Spleen (tissue), 7 donors: Measurements from ENCODE around the gene C19orf53.
A peak's percentile ranks its signal among the peaks of the same experiment; 100 is the strongest.

Source experiments
- CTCF ChIP-seq, 11 experiments: fragments of 200-600 bp in 7 of 11; fragments of 450-650 bp in 4 of 11; sonication (generic) in 4 of 11; IDR thresholded peaks in 8 of 11; conservative IDR thresholded peaks in 3 of 11; 1 replicate in 7 of 11; 2 replicates in 4 of 11; pipeline versions ENCODE4 v1.4.0 to v1.8.0; 2016 to 2021; ENCODE audit warnings: antibody characterized with exemption in 11 of 11, inconsistent platforms in 4 of 11, mild to moderate bottlenecking in 1 of 11
- POLR2A ChIP-seq, 3 donors: fragments of 450-650 bp; IDR thresholded peaks; one replicate each; pipeline ENCODE4 v1.5.1; 2017; ENCODE audit warnings: antibody characterized with exemption in 3 of 3, mild to moderate bottlenecking in 1 of 3
- POLR2AphosphoS5 ChIP-seq, 3 donors: sonication (generic); formaldehyde crosslinking; IDR thresholded peaks; one replicate each; pipeline ENCODE4 v1.5.1; 2017; ENCODE audit warnings: antibody characterized with exemption in 3 of 3
- donor health status: DM: no; HTN: no; CAD: no; lungs with moderate emphysema.
- donor health status: DM: no; HTN: no; CAD: no.
- donor health status: DM: no; HTN: no; CAD: no.

- peak; percentile 55 to 88 (median 77) for TF ChIP-seq CTCF (IDR thresholded peaks at IDR 0.05 in 8 of 11, conservative IDR thresholded peaks at IDR 0.05 in 3 of 11)
- TF ChIP-seq POLR2AphosphoS5 (IDR thresholded peaks at IDR 0.05) = peak; percentile 25 to 58 (median 53)
- no peak for TF ChIP-seq POLR2A (IDR thresholded peaks at IDR 0.05)
Observed at GRCh38 chr19:13784731-13785452, 10.6 kb downstream of the C19orf53 start.
